ENCODE data around the gene PPM1N.

DNA sequence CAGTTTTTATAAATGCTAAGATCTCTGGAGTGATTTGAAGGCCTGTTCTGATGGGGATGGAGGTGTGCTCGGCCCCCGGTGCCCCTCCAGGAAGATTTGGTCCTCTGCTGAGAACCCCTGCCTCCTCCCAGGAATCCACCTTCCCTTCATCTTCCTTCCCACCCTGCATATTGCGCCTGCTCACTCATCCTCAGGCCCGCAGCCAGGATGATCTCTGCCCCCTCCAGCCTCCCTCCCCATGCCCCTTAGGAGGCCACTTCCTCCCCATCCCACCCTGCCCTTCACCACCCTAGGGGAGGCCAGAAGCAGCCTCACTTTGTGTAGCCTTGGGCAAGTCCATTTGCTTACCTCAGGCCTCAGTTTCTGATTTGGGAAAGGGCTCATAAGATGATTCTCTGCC, 28.7 kb downstream of the PPM1N start:
- TF ChIP-seq FOXK2 (IDR thresholded peaks at IDR 0.05) = no peak
- TF ChIP-seq, protein P1, sequence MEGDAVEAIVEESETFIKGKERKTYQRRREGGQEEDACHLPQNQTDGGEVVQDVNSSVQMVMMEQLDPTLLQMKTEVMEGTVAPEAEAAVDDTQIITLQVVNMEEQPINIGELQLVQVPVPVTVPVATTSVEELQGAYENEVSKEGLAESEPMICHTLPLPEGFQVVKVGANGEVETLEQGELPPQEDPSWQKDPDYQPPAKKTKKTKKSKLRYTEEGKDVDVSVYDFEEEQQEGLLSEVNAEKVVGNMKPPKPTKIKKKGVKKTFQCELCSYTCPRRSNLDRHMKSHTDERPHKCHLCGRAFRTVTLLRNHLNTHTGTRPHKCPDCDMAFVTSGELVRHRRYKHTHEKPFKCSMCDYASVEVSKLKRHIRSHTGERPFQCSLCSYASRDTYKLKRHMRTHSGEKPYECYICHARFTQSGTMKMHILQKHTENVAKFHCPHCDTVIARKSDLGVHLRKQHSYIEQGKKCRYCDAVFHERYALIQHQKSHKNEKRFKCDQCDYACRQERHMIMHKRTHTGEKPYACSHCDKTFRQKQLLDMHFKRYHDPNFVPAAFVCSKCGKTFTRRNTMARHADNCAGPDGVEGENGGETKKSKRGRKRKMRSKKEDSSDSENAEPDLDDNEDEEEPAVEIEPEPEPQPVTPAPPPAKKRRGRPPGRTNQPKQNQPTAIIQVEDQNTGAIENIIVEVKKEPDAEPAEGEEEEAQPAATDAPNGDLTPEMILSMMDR (CRISPR knock-in tag; IDR thresholded peaks at IDR 0.05) = no peak
- TF ChIP-seq CHD2 (IDR thresholded peaks at IDR 0.05; ENCODE audit: low read depth, low read length) = no peak
- no peak for TF ChIP-seq KAT2B (IDR thresholded peaks at IDR 0.05; ENCODE audit: borderline replicate concordance, low read depth, low read length)
- no peak for TF ChIP-seq SPEN (CRISPR knock-in tag; IDR thresholded peaks at IDR 0.05; ENCODE audit: low read depth)
- no peak for TF ChIP-seq PHF20 (CRISPR knock-in tag; IDR thresholded peaks at IDR 0.05)
- TF ChIP-seq POLR2A (IDR thresholded peaks at IDR 0.05; ENCODE audit: insufficient read depth in 1 of 2, low read depth in 2 of 2, low read length in 2 of 2) = no peak
